Neuronal stem cell (in vitro differentiated cells): ENCODE data around the gene FAR2.

Experiments
- DNase-seq: peaks from one replicate; pipeline ENCODE4 v3.0.0-alpha.2; 2013; ENCODE audit warnings: low spot score
- H2AFZ ChIP-seq: one replicate; pipeline ENCODE4 v1.6.1; 2013; ENCODE audit warnings: mild to moderate bottlenecking, low read length, inconsistent platforms
- H2AK5ac ChIP-seq: 2 replicates; pipeline ENCODE4 v1.6.1; 2013; ENCODE audit warnings: low read depth, mild to moderate bottlenecking, inconsistent platforms, low read length, moderate library complexity, mixed read lengths
- H2BK120ac ChIP-seq: 2 replicates; pipeline ENCODE4 v1.6.1; 2013; ENCODE audit warnings: low read depth, mild to moderate bottlenecking, inconsistent platforms, low read length, moderate library complexity, mixed read lengths
- H2BK12ac ChIP-seq: one replicate; pipeline ENCODE4 v1.6.1; 2013; ENCODE audit warnings: low read length, inconsistent platforms
- H2BK15ac ChIP-seq: 2 replicates; pipeline ENCODE4 v1.6.1; 2013; ENCODE audit warnings: mild to moderate bottlenecking, low read length, inconsistent platforms, mixed read lengths
- H2BK5ac ChIP-seq: one replicate; pipeline ENCODE4 v1.6.1; 2013; ENCODE audit warnings: inconsistent platforms, mild to moderate bottlenecking, low read length, moderate library complexity
- H3K14ac ChIP-seq: one replicate; pipeline ENCODE4 v1.6.1; 2013; ENCODE audit warnings: low read length, inconsistent platforms
- H3K18ac ChIP-seq: 2 replicates; pipeline ENCODE4 v1.6.1; 2013; ENCODE audit warnings: low read length, inconsistent platforms
- H3K23ac ChIP-seq: 2 replicates; pipeline ENCODE4 v1.6.1; 2013; ENCODE audit warnings: low read depth, mild to moderate bottlenecking, mixed read lengths, low read length, inconsistent platforms; ENCODE audit not compliant: poor library complexity
- H3K27ac ChIP-seq: replicated peaks from 3 replicates; pipeline ENCODE4 v1.5.1; 2013; ENCODE audit warnings: low read length, inconsistent platforms
- H3K27me3 ChIP-seq, 3 experiments: 2 replicates each; pipeline ENCODE4 v1.6.1; 2013; ENCODE audit warnings: low read length in 3 of 3, mild to moderate bottlenecking in 2 of 3, inconsistent platforms in 1 of 3, low read depth in 1 of 3, mixed read lengths in 1 of 3, moderate library complexity in 1 of 3; ENCODE audit not compliant: control insufficient read depth in 3 of 3, insufficient read depth in 3 of 3
- H3K36me3 ChIP-seq, 2 donors: replicated peaks in 1 of 2; 2 replicates each; pipeline ENCODE4 v1.6.1; 2013; ENCODE audit warnings: low read length in 2 of 2; ENCODE audit not compliant: control insufficient read depth in 2 of 2, insufficient read depth in 2 of 2
- H3K4ac ChIP-seq: 2 replicates; pipeline ENCODE4 v1.6.1; 2013; ENCODE audit warnings: inconsistent platforms, mild to moderate bottlenecking, low read length, moderate library complexity
- H3K4me1 ChIP-seq, 2 donors: 1 replicate in 1 of 2; 2 replicates in 1 of 2; pipeline ENCODE4 v1.6.1; 2013; ENCODE audit warnings: low read length in 2 of 2, low read depth in 1 of 2; ENCODE audit not compliant: control insufficient read depth in 2 of 2, insufficient read depth in 1 of 2
- H3K4me2 ChIP-seq: one replicate; pipeline ENCODE4 v1.6.1; 2013; ENCODE audit warnings: mild to moderate bottlenecking, low read length, inconsistent platforms; ENCODE audit not compliant: insufficient read depth, poor library complexity, severe bottlenecking
- H3K4me3 ChIP-seq, 2 donors: 2 replicates each; pipeline ENCODE4 v1.5.1; 2013; ENCODE audit warnings: low read length in 2 of 2, mild to moderate bottlenecking in 2 of 2, inconsistent platforms in 1 of 2, moderate library complexity in 1 of 2
- H3K79me1 ChIP-seq: one replicate; pipeline ENCODE4 v1.6.1; 2013; ENCODE audit warnings: low read depth, mild to moderate bottlenecking, inconsistent platforms, low read length, moderate library complexity
- H3K9ac ChIP-seq: one replicate; pipeline ENCODE4 v1.6.1; 2013; ENCODE audit warnings: mild to moderate bottlenecking, low read depth, low read length, inconsistent platforms; ENCODE audit not compliant: poor library complexity
- H3K9me3 ChIP-seq, 2 donors: replicated peaks in 1 of 2; 2 replicates each; pipeline versions ENCODE3 to v1.6.1; 2013; ENCODE audit warnings: low read length in 2 of 2, mild to moderate bottlenecking in 2 of 2, inconsistent platforms in 1 of 2, low read depth in 1 of 2, mixed read lengths in 1 of 2, moderate library complexity in 1 of 2; ENCODE audit not compliant: control insufficient read depth in 2 of 2, insufficient read depth in 1 of 2
- H4K8ac ChIP-seq: one replicate; pipeline ENCODE4 v1.6.1; 2013; ENCODE audit warnings: low read depth, mild to moderate bottlenecking, inconsistent platforms, low read length, moderate library complexity
- H4K91ac ChIP-seq: one replicate; pipeline ENCODE4 v1.6.1; 2013; ENCODE audit warnings: low read length, low read depth, mild to moderate bottlenecking, inconsistent platforms; ENCODE audit not compliant: poor library complexity
- WGBS, 2 donors: extraction: QIAGEN DNeasy Blood & Tissue Kit; methylation state at CpG; one replicate each; pipeline ENCODE4 v1.1.7; 2013; ENCODE audit warnings: missing lambda C conversion rate in 2 of 2, mixed read lengths in 1 of 2; ENCODE audit not compliant: insufficient read length in 2 of 2, insufficient replicate concordance in 1 of 2; ENCODE audit errors: extremely low coverage in 2 of 2; 5-methylcytosine and 5-hydroxymethylcytosine counted together

FAR2 gene

GRCh38 chr12:29201746-29202145 lies 52.7 kb downstream of the FAR2 start:
- H3K4me3 ChIP-seq: no peak overlapping the region
- H3K27ac ChIP-seq: no peak overlapping the region
- no peaks in the 10 kb centered on the region for H3K27me3 ChIP-seq
- no CpG with 5 or more reads among the region's 2 CpGs for WGBS, 2 donors
- H3K9me3 ChIP-seq: no peaks in the 10 kb centered on the region
- H2AFZ ChIP-seq: no peak overlapping the region
- H3K9ac ChIP-seq: no peak overlapping the region
- H2BK12ac ChIP-seq: no peak overlapping the region
- H3K23ac ChIP-seq: no peak overlapping the region
- no peak overlapping the region for H2BK5ac ChIP-seq
- no peaks in the 10 kb centered on the region for H3K4me1 ChIP-seq
- DNase-seq: no peak
- no peak overlapping the region for H4K8ac ChIP-seq
- H3K18ac ChIP-seq: no peak overlapping the region
- no peak overlapping the region for H3K4ac ChIP-seq
- no peak overlapping the region for H2BK120ac ChIP-seq
- H3K14ac ChIP-seq: no peak overlapping the region
- H2AK5ac ChIP-seq: no peak overlapping the region
- H3K79me1 ChIP-seq: no peaks in the 10 kb centered on the region
- no peak overlapping the region for H4K91ac ChIP-seq
- no peaks in the 10 kb centered on the region for H3K36me3 ChIP-seq
- no peak overlapping the region for H2BK15ac ChIP-seq
- H3K4me2 ChIP-seq: no peak overlapping the region

- no peak for DNase-seq
- Histone ChIP-seq H3K9ac (no peak overlapping the region), H3K18ac (no peak overlapping the region), H3K27ac (no peak overlapping the region), H3K27me3 (no peaks in the 10 kb centered on the region), H3K9me3 (no peaks in the 10 kb centered on the region), H3K79me1 (no peaks in the 10 kb centered on the region), H4K8ac (no peak overlapping the region), H2BK15ac (no peak overlapping the region), H3K4me3 (no peak overlapping the region), H2BK12ac (no peak overlapping the region), H3K4me1 (no peaks in the 10 kb centered on the region), H2BK5ac (no peak overlapping the region), H3K4me2 (no peak overlapping the region), H4K91ac (no peak overlapping the region), H2AK5ac (no peak overlapping the region), H2AFZ (no peak overlapping the region), H3K4ac (no peak overlapping the region), H3K14ac (no peak overlapping the region), H2BK120ac (no peak overlapping the region), H3K36me3 (no peaks in the 10 kb centered on the region), H3K23ac (no peak overlapping the region)
- no CpG with 5 or more reads among the region's 6 CpGs for WGBS, 2 donors
Measured at GRCh38 chr12:29204521-29204920, 55.4 kb downstream of the FAR2 start.

- Histone ChIP-seq H3K18ac (no peak overlapping the region), H3K9ac (no peak overlapping the region), H3K14ac (no peak overlapping the region), H2BK15ac (no peak overlapping the region), H3K27me3 (no peaks in the 10 kb centered on the region), H3K4me2 (no peak overlapping the region), H3K4ac (no peak overlapping the region), H3K4me3 (no peak overlapping the region), H2BK12ac (no peak overlapping the region), H2BK5ac (no peak overlapping the region), H3K79me1 (no peaks in the 10 kb centered on the region), H4K91ac (no peak overlapping the region), H2AFZ (no peak overlapping the region), H4K8ac (no peak overlapping the region), H3K36me3 (no peaks in the 10 kb centered on the region), H3K27ac (no peak overlapping the region), H3K4me1 (no peaks in the 10 kb centered on the region), H2AK5ac (no peak overlapping the region), H3K23ac (no peak overlapping the region), H3K9me3 (no peaks in the 10 kb centered on the region), H2BK120ac (no peak overlapping the region)
- no peak for DNase-seq
- no CpG with 5 or more reads among the region's 5 CpGs for WGBS, 2 donors
Measured at GRCh38 chr12:29207120-29207519, 58.0 kb downstream of the FAR2 start.

GRCh38 chr12:29208060-29208459 lies 59.0 kb downstream of the FAR2 start:
- H2BK12ac ChIP-seq: no peak overlapping the region
- no peaks in the 10 kb centered on the region for H3K36me3 ChIP-seq
- no peaks in the 10 kb centered on the region for H3K4me1 ChIP-seq
- H3K4me3 ChIP-seq: no peak overlapping the region
- no peak overlapping the region for H2BK15ac ChIP-seq
- H3K14ac ChIP-seq: no peak overlapping the region
- H2BK120ac ChIP-seq: no peak overlapping the region
- no peak overlapping the region for H2AFZ ChIP-seq
- H3K4me2 ChIP-seq: no peak overlapping the region
- H4K8ac ChIP-seq: no peak overlapping the region
- H3K79me1 ChIP-seq: no peaks in the 10 kb centered on the region
- no peak overlapping the region for H4K91ac ChIP-seq
- H3K9ac ChIP-seq: no peak overlapping the region
- no peaks in the 10 kb centered on the region for H3K9me3 ChIP-seq
- no peaks in the 10 kb centered on the region for H3K27me3 ChIP-seq
- peak overlapping the region; percentile 21 for H3K18ac ChIP-seq
- no peak overlapping the region for H2AK5ac ChIP-seq
- no peak overlapping the region for H3K4ac ChIP-seq
- no peak overlapping the region for H3K27ac ChIP-seq
- no peak overlapping the region for H3K23ac ChIP-seq
- WGBS, 2 donors: no CpG with 5 or more reads among the region's 2 CpGs
- H2BK5ac ChIP-seq: no peak overlapping the region
- DNase-seq: no peak
